GM12891 (cell line): ENCODE measurements around the gene AIFM3.

Source experiments
- POLR2A ChIP-seq: IDR thresholded peaks from 2 replicates; pipeline ENCODE4 v1.6.1; 2011; ENCODE audit warnings: low read depth, low read length, control low read depth
- SPI1 ChIP-seq: IDR thresholded peaks from 2 replicates; pipeline ENCODE4 v1.6.1; 2011; ENCODE audit warnings: low read depth, low read length, control low read depth

DNA sequence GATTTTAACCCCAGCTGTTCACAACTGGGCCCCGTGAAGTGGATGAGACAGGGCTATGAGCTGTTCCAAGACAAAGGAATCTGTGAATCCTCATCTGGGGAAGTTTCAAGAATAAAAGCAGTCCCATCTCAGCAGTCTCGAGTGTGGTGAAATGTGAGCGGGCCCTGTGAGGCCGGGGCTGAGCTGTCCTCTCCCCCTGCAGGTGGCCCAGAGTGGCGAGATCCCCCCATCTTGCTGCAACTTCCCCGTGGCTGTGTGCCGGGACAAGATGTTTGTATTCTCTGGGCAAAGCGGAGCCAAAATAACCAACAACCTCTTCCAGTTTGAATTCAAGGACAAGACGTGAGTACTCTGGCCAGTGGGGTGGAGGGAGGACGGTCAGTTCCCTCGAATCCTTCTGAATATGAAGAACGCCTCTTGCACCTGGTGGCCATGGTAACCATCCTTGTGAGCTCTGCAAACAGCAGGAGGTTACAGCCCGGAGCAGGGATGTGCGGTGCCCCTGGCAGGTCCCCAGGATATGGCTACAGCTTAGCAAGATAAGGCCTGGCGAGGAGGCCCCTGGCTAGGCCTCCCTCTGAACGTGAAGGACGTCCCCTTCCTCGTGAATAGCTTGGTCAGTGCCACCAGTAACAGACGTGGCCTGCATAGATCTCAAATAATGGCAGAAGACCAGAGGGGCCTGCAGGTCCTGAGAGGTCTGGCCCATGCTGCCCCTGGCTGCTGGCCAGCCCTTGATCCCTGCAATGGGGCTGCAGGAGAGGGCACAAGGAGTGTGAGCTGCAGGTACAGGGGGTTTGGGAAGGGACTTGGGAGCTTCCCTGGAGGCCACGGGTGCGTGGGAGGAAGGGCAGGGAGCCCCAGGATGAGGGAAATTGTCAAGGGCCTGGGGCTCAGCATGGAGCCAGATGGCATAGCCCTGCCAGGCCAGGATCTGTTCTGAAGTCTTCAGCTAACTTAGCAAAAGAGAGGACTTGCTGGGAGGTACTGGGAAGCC lies 23.4 kb downstream of the AIFM3 start:
- TF ChIP-seq POLR2A (no peak), SPI1 (no peak)
